ENCODE measurements around the gene TMX1.

Gene TMX1

DNA sequence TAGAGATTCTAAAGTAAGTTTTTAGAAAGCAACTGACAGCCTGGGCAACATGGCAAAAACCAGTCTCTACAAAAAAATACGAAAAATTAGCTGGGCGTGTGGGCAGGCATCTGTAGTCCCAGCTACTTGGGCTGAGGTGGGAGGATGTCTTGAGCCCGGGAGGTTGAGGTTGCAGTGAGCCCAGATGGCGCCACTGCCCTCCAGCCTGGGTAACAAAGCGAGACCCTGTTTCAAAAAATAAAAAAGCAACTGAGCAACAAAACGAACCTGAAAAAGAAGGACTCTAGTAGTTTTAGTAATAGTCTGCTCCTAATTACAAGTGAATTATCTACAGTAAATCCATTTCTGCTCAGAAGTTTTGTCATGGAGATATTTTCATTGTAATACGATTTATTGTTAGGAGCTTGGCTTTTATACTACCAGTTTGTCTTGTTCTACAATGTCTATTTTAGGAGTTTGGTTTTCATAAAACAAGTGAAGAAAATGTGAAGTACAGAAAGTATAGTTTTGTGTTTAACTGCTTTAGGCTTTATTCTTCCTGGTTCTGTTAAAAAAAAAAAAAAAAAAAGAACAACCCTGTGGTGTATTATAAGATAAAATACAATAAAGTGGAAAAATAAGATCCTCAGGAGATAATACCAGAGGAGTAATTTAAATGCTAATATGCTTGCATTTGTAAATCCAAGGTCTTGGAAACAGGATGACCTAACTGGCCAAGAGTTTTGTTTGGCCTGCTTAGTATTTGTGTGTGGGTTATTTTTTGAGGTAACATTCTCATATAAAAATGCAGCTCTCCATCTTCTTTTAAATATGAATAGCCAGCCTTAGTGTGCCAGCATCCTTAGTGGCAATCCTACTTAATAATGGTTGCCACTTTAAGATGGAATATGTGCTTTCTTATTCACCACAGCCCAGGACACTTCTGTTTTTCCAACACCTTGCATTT lies 2.8 kb downstream of the TMX1 start:
- no peak for DNase-seq (ENCODE audit: low read depth in 2 of 2)

DNA sequence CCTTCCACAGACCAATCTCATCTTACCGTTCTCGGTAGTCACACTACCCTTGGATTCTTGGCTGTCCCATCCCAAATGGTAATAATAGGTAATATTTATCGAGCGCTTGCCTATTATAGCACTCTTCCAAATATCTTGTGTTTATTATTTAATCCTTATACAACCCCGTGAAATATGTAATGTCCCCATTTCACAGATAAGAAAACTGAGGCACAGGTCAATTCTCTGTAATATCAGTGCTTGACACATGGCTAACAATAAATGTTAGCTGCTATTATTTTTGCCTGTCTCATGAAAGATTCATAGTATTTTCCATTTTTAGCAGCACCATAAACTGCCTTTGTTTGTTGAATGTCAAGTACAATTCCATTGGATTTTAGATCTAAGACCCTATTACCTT lies 4.5 kb downstream of the TMX1 start:
- no peak for DNase-seq (ENCODE audit: low read depth in 2 of 2)

DNA sequence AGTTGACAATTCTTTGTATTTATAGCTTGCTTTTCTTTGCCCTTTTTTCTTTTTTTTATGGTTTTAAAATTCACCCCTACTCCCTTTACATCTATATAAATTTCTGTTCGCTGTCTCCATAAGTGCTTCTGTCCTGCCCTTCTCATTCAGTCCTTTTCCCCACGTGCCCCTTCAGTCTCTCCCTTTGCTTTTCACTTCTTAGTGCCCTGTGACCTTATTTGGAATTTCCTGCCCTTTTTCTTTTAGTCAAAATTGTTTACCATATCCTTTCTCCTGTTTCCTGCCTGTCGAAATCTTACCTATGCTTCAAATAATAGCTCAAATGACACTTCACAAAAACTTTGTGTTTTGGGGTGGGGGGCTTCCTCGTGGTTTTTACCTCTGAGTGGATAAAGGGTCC lies 6.0 kb downstream of the TMX1 start:
- DNase-seq (ENCODE audit: low read depth in 2 of 2), result no peak

DNA sequence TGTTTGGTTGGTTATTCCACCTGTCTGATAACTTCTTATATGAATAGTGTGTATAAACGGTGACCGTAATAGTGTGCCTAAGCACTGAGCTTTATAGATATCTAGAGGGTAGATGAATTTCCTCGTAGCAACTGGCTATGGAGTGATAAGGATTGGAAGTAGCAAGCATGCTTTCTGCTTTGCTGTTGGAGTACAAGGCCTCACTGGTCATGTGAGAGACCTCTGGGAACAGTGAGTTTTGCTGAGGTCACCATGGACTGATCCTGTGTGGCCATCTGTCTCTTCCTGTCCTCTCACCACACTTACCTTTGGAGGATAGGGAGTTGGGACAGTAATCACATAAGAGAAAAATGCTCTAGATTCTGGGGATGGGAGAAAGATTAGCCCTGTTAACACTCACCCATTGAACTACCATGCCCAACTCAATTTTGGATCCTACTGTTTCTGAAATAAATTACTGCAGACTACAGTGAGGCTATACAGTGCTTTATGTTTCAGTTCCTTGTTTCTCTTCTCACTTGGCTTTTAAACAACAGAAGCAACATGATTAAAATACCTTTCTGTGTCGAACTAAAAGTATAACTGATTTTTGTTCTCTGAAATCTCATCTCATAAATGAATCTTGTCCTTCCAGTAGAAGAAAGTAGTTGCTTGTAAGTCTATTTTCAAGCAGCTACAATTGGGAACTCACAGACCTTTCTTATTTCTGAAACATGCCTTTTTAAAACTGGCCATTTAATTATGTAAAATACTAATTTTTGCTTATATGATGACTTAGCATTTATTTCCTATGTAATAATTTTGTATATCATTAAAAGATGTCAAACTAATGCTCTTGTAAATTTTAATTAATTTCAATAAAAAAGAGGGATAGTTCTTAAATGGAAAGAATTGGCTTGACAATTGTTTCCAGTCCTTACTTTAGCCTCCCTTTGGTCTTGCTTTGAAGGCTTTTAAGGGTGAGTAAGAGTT lies 8.3 kb downstream of the TMX1 start:
- no peak for DNase-seq (ENCODE audit: low read depth in 2 of 2)

DNA sequence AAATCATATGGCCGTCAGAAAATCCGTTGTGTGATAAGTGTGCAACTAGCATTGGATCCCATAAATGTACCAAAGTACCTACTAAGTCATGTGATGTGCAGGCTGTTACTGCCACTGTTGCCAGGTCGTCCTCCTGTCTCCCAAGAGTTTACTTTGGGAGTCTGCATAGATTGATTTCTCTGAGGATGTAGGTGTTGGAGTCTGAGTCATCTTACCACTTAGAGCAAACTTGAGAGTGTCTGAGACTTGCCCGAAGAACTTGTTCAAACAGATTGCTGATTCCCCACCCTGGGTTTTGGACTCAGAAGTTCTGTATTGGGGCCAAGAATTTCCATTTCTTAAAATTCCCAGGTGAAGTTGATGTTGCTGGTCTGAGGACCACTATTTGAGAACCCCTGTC lies 11.4 kb downstream of the TMX1 start:
- no peak for DNase-seq (ENCODE audit: low read depth in 2 of 2)

DNA sequence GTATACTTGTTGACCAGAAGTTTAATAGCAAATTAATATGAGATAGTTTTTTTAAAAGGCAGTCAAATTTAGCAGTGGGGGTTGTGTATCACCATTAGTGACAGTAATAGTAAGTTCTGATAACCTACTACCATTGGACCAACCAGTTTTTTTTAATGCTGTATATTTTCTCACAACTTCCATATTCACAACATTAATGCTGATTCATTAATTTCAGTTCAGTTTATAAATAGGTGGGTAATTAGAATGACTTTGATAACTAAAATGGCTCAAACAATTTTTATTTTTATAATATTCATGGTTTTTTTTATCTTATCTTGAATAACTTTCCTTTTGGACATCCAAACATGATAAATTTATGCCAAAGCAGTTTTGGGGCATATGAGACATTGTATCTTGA lies 13.8 kb downstream of the TMX1 start:
- DNase-seq (ENCODE audit: low read depth in 2 of 2), result no peak

DNA sequence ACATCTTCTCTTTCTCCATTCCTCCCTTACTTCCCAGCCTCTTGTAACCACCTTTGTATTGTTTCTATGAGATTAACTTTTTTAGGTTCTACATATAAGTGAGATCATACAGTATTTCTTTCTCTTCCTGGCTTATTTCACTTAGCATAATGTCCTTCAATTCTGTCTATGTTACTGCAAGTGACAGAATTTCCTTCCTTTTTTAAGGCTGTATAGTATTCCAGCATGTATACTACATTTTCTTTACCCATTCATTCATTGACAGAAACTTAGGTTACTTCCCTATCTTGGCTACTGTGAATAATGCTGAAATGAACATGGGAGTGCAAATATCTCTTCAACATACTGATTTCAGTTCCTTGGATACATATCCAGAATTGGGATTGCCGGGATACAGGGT lies 18.2 kb downstream of the TMX1 start:
- no peak for DNase-seq (ENCODE audit: low read depth in 2 of 2)

DNA sequence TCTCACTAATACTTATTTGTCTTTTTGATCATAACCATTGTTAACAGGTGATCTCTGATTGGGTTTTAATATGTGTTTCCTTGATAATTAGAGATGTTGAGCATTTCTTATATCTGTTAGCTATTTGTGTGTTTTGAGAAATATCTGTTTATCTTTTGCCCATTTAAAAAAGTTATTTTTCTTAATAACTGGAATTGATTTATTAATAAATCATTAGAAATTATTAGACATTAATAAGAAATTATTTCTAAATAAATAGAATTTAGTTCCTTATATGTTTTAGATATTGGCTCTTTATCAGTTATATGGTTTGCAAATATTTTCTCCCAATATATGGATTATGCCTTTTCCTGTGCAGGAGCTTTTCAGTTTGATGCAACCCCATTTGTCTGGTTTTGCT lies 18.7 kb downstream of the TMX1 start:
- no peak for DNase-seq (ENCODE audit: low read depth in 2 of 2)

DNA sequence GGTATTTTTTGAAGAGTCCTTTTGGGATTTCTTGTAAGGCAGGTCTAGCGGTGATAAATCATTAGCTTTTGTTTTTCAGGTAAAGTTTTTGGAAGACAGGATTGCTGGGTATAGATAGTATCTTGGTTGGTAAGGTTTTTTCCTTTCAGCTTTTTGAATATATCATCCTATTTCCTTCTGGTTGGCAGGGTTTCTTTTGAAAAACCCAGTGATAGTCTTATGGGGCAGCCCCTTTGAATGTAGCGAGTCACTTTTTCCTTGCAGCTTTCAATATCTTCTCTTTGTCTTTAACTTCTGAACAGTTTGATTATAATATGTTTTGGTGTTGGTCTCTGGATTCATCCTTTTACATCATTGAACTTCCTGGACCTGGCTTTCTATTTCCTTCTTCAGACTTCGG lies 20.2 kb downstream of the TMX1 start:
- no peak for DNase-seq (ENCODE audit: low read depth in 2 of 2)

DNA sequence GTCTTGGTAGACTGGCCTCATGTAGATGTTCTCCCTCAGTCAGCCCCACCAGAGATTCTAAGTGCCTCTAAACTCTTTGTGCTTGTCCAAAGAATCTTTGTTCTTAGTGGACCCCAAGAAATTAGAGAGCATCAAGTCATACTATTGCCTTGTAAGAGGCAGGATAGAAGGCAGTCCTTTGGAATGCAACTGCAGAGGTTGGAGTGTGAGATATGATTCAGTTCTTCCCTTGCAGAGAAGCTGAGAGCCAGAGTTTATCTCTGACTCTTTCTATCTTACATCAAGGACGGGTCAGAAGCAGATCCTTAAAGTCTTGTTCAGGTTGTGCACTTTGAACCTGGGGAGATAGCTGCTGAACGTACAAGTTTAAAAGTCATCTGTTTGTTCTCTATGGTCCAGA lies 21.1 kb downstream of the TMX1 start:
- DNase-seq (ENCODE audit: low read depth in 2 of 2), result no peak

DNA sequence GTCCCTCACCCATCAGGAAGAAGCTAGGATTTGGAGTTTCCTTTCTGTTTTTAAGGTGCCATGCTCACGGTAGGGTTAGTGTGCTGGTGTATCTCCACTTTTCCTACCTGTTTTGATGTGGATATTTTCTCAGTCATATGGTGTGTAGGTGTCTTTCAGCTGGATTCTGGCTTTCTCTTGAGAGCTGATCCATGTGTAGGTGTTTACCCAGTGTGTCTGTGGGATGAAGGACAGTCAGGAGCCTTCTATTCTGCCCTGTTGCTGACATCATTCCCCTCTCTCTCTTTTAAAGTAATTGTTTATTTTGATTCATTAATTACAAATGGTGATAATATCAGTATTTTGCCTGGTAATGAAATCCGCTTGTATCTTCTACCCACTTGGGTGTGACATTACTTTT lies 22.8 kb downstream of the TMX1 start:
- no peak for DNase-seq (ENCODE audit: low read depth in 2 of 2)

DNA sequence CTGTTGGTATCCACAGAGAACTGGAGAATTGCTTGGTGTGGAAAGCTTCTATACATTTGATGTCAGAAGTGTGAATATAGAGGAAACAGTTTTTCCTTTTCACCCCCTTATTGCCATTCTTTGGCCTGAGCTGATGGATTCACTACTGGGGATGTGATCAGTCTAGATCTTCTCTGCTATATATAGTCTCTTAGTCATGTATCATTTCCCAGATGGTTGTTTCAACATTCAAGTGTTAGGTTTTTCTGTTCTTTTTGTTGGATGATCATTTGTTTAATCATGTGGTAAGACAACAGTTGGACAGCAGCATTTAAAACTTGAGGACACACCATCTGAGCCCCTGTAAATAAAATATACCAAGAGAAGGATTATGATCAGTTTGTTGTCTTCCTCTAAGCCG lies 29.6 kb downstream of the TMX1 start:
- DNase-seq (ENCODE audit: low read depth in 2 of 2), result no peak

DNA sequence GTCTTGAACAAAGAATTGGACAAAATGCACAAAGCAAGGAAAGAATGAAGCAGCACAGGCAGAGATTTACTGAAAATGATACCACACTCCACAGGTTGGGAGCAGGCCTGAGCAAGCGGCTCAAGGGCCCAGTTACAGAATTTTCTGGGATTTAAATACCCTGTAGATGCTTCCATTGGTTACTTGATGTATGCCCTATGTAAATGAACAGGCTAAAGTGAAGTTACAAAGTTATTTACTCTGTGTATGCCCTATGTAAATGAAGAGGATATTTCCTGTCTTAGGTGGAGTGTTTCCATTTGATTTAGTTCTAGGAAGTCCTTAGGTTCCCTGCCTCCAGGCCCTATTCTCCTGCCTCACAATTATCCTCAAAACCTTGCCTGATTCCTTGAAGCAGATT lies 36.6 kb downstream of the TMX1 start:
- no peak for DNase-seq (ENCODE audit: low read depth in 2 of 2)

DNA sequence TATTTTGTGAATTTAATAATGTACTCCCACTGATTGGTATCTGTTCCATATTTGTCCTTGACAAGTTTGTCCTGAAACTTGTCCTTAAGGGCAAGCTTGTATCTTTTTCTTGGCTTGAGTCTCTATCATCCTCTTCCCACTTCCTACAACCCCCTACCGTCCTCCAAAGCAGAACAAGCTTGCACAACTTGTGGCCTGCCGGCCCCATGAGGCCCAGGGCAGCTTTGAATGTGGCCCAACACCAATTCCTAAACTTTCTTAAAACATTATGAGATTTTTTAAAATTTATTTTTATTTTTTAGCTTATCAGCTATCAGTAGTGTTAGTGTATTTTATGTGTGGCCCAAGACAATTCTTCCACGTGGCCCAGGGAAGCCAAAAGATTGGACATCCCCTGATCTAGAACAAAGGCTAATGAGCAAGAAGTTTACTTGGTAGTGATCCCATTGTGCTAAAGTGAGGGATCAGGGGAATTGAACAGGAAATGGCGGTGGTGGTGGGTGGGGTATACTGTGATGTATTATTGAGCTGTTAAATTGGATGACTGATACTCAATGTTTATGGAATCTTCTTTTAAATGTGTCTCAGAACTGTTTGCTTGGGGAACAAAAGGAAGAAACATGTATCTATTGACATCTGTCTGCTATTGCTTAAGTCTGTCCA lies 37.8 kb downstream of the TMX1 start:
- no peak for DNase-seq (ENCODE audit: low read depth in 2 of 2)

DNA sequence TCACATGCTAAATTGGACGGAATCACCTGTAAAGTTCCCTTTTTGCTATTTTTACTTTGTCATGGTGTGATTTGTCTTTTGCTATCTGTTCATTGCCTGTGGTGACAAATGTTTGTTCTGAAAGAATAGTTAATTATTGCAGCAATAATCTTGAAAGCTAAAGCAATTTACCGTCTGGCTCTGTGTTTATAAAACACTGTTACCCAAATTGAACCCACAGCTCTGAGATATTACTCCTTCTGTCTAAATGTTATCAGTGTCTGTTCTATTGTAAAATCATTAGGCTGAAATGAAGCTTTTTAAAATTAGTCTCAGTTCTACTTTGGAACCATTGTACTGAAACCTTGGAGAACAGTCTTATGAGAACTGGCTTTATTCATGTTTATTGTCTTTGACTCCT lies 42.5 kb downstream of the TMX1 start:
- no peak for DNase-seq (ENCODE audit: low read depth in 2 of 2)

DNA sequence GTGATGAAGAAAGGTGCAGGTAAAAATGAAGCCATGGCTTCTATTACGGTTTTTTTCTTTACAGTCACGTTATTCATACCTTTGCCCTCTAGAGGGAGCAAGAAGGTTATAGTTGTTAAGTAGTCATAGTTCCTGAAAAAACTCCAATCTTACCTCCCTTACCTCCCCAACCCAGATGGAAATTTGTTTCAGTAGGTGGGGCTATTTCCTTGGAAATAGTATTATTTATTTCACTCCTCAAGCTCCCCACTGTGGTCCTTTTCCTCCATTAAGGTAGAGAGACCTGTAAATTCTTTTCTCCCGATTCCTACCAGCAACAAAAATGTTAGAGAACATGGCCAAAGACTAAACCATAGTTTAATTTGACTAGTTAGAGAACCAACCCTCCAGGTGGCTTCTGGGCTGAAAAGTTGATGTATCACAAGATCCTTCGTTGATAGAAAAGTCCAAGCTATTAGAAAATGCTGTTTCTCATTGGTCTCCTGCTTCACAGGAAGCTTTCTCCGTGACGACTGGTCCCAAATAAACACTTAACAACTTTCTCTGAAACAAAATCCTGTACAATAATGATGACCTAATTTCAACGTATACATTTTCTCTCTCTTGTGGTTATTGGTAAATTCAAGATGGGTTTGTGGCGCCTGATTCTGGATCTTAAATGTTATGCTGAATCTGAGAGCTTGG lies 43.5 kb downstream of the TMX1 start:
- DNase-seq (ENCODE audit: low read depth in 2 of 2), result no peak

DNA sequence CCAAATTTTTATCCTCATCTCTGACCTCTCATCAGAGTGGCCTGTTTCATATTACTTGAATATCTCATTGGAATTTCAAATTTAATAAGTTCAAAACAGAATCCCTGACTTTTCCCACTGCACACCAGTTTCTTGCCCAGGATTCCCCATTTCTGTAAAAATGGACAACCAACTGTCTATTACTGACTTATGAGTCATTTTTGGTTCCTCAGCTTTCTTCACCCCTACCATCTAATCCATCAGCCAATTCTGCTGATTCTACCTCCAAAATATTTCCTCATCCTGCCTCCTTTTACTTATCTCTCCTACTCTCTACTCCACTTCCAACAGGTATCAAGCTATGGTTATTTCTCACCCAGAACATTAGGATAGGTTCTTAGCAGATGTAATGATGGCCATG lies 44.2 kb downstream of the TMX1 start:
- DNase-seq (ENCODE audit: low read depth in 2 of 2), result no peak

DNA sequence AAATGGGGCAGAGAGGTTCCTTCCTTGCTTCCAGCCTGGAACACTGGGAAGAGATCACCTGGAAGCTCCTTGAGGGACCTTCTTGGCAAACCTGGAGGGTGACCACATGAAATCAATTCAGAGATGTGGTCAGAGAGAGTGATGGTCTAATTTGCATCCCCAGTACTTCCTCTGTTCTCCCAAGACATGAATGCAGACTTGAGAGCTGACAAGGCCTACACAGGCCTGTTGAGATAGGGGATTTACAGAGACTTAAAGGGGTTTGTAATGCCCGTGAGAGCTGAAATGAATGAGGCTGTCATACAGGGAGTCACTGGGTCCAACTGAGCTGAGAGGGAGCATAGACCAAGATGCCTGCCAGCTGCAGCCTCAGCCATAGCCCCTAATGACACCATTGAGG lies 45.1 kb downstream of the TMX1 start:
- no peak for DNase-seq (ENCODE audit: low read depth in 2 of 2)

DNA sequence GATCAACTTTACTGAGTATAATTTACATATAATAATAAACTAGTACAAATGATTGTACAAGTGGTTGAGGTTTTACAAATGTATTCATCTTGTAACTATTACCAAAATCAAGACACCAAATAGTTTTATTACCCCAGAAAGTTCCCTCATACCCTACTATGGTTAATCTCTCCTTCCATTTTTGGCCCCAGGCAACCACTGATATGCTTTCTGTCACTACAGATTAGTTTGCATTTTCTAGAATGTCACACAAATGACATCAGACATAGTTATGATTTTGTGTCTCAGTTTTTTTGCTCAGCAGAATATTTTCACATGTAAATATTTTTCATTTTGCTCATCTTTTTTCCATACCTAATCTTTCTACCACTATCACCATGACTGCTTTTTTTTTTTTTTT lies 49.1 kb downstream of the TMX1 start:
- no peak for DNase-seq (ENCODE audit: low read depth in 2 of 2)

DNA sequence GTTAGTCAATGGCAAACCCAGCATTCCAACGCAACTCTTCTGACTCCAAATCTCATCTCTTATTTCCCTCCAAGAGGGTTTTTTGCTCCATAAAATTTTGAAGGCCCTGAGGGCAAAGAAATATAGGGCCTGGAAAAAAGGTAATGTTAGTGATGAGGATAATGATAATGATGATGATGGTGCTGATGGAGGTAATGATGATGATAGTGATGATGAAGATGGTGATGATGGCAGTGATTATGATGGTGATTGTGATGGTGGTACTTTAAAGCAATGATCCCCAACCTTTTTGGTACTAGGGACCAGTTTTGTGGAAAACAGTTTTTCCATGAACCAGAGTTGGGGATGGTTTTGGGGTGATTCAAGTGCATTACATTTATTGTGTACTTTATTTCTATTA lies 50.1 kb downstream of the TMX1 start:
- DNase-seq (ENCODE audit: low read depth in 2 of 2), result no peak

DNA sequence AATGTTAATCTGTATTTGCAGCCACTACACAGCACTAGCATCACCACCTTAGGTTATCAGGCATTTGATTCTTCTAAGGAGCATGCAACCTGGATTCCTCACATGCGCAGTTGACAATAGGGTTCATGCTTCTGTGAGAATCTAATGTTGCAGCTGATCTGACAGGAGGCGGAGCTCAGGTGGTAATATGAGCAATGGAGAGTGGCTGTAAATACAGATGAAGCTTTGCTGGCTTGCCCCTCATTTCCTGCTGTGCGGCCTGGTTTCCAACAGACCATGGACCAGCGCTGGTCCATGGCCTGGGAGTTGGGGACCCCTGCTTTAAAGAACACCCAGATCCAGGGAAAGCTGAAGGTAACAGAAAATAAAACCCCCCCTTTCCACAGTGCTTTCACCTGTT lies 51.0 kb downstream of the TMX1 start:
- DNase-seq (ENCODE audit: low read depth in 2 of 2), result no peak
